TTC549 (cell line): Measurements from ENCODE around the gene CDCA8.
"Not testable (repeated sequence)": the region's sequence is repeated elsewhere in the genome, so short reads cannot be mapped to it uniquely, and the experiment has no call there.

Experiments
- FAIRE-seq: peaks from 2 replicates; lab custom pipeline; 2012; peaks lifted over from hg19 to GRCh38; lab: Jason Lieb, UNC

Gene CDCA8

DNA sequence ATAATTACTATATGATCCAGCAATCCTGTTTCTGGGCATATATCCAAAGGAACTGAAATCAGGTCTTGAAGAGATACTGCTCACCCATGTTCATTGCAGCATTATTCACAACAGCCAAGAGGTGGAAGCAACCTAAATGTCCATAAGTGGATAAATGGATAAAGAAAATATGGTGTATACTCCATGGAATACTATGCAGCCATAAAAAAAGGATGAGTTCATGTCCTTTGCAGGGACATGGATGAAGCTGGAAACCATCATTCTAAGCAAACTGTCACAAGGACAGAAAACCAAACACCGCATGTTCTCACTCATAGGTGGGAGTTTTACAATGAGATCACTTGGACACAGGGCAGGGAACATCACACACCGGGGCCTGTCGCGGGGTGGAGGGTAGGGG is 46.3 kb downstream of the CDCA8 start:
- not testable (repeated sequence) for FAIRE-seq

DNA sequence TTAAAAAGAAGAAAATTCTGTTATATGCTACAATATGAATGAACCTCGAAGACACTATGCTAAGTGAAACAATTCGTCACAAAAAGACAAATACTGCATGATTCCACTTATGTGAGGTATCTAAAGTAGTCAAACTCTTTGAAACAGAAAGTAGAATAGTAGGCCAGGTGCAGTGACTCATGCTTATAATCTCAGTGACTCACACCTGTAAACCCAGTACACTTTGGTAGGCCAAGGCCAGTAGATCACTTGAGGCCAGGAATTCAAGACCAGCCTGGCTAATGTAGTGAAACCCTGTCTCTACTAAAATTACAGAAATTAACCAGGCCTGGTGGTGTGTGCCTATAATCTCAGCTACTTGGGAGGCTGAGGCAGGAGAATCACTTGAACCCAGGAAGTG is 46.9 kb downstream of the CDCA8 start:
- FAIRE-seq, result no peak

DNA sequence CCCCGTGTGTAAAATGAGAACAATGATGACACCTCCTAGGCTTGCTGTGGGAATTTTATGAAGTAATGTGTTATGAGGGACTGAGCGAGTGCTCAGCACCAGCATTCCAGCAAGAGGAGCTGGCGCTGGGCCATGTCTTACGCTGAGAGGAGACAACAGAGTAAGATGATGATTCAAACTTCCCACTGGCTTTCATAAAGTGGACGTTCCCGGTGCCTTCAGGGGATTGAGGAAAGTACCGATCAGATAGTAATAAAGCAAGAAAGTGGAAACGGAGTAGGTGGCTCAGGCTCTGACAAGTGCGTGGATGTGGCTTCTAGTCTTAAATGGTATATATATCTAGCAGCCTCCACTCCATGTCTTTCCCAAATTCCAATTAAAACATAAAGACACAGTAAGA is 48.8 kb downstream of the CDCA8 start:
- FAIRE-seq, result no peak

DNA sequence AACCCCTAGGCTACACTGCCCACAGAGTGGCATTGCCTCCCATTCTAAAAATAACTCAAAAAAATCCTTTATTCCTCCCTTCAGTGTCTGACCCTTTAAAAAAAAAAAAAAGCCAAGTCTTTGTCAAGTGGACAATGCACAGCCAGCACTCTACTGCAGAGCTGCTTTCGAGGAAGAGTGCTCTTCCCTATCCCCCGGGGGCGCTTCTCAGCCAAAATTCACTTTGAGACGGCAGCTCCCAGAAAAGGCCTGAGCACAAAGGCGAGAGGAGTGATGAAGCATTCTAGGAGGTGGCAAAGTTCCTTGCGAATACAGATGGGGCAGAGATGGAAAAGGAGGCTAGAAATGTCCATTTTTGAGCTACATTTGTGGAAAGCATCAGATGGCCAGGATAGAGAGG is 49.3 kb downstream of the CDCA8 start:
- FAIRE-seq, result no peak

DNA sequence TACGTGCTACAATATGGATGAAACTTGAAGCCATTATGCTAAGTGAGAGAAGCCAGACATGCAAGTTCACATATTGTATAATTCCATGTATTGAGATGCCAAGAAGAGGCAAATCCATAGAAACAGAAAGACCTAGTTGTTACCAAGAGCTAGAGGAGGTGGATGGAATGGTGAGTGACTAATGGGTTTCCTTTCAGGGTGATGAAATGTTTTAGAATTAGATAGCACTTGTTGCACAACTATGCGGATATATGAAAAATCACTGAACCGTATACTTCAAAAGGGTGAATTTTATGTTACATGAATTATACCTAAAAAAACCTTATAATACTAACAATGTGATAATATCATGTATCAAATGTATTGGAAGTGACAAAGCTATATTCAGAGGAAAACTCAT is 54.5 kb downstream of the CDCA8 start:
- no peak for FAIRE-seq

DNA sequence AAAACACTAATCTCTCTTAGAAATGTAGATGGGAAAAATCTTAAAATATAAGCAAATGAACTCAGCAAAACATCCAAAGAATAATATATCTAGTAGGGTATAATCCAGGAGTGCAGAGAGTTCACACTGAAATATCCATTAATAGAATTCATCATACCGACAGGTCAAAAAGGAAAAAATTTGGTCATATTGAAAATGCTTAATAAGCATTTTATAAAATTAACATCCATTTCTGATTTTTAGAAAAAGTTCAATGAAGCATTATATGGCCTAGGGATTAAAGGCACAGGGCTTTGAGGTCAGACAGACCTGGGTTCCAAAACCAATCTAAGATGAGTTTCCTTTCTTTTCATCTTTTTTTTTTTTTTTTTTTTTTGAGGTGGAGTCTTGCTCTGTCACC is 56.2 kb downstream of the CDCA8 start:
- FAIRE-seq, result no peak

DNA sequence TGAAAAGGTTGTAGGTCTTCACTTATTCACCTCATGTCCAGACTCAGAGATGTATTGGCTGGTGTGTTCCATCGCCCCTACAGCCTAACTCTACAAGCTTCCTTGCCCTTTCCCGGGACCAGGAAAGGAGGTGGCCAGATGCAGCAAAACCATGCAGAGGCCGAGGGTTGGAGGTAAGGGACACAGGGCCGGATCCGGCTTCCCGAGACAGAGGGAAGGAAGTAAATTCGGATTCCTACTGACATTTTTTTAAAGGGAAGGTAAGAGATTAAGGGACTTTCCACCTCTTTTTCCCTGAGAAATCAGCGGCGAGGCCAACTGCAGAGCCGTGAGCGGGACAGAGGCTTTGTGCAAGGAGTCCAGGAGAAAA is 59.9 kb downstream of the CDCA8 start:
- no peak for FAIRE-seq

DNA sequence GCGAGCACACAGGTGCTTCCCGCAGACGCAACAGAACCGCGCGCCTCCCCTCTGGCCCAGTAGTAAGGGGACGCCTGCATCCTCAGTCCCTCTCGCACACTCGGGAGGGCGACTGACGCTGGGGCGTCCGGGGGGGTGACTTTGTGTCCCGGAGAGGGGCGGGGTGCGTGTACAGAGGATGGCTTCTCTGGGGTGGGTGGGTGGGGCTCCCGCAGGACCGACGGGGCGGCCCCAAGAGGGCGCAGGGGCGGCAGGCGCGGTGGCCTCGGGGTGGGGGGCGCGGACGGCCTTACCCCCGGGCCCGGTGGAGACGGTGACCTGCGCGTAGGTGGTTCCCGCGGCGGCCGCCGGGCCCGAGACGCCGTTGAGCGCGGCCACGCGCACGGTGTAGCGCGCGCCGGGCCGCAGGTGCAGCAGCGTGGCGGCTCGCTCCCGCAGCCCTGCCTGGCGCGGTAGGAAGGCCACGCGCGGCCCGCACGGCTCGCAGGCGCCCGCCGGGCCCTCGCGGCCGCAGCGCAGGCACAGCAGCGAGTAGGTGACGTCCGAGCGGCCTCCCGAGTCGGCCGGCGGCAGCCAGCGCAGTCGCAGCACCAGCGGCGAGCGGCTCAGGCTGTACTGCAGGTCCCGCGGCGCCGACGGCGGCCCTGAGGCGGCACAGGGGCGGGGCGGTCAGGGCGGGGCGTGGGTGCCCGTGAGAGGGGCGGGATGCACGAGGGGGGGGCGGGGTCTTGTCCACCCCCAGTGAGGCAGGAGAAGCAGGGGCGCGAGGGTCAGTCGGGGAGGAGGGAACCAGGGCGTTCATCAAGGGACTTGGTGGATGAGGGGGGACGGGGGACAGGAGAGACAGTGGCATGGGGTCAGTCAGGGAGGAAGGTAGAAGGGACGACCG is 60.5 kb downstream of the CDCA8 start:
- no peak for FAIRE-seq

DNA sequence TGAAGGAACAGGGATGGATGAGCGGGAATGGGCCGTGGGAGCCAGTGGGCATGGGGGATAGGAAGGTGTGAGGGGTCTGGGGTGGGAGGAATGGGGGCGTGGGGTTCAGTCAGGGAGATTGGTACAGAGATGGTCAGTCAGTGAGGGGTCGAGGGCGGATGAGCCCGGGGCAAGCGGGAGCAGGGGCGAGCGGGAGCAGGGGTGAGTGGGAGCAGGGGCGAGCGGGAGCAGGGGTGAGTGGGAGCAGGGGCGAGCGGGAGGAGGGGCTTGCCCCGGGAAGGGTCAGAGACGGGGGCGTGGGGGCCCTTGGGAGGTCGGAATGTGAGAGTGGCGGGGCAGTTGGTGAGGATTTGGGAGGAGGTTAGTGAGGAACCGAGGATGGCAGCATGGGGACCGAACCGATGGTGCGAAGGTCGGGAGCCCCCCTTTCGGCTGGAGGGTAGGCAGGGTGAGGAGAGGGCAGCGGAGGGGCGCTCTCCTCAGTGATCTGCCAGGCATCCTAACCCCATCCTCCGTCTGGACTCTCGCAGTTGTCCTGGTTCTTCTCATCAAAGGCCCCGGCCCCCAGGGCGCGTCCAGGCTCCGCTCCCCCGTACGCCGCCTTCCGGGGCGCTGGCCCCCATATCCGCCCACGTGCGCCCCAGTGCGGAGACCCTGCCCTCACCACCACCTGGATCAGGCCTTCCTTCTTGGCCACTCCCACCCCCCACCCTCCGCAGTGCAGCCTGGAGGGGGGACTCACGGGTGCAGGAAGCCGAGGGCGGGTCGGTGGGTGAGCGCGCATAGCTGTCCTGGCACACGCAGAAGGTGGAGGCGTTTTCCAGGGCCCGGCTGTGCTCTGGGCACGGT is 61.4 kb downstream of the CDCA8 start:
- no peak for FAIRE-seq

DNA sequence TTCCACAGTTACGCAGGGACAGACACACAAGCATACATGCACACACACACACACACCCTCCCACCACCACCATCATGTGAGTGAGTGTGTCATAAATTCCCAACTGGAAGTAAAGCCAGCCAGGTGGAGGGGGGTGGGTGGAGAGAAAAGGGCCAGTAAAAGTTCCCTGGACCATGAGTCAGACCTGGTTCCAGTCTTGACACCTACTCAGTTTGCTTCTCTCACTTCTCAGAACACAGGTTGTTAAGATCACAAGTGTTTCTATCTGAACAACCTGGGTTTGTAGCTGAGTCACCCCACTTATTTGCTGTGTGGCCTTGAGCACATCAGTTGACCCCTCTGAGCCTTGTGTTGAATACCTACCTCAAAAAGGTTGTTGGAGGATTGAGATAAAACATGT is 63.0 kb downstream of the CDCA8 start:
- no peak for FAIRE-seq

DNA sequence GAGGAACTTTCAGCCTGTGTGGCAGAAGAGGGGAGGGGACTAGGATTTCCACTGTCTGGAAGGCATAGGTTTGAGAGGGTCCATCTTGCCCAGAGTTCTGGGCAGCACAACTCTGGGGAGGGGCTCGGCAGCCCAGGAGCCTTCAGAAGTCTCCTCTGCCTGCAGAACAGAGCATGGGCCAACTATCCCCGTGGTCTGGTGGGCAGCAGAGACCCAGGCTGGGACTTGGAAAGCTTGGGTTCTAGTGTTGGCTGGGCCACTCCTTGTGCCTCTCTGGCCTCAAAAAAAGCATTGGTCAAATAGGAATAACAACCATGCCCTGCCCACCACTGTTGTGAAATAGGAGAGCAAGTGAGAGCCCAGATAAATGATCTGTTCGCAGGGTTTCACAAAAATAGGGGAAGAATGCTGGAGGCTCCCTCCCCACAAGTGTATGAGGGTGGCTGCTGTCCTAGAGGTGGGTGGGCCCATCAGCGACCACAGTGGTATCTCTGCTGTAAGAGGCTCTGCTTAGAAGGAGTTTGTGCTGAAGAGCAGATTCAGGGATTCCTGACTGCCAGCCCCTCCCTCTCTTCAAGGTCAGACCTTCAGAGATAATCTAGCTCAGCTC is 63.7 kb downstream of the CDCA8 start:
- FAIRE-seq, result no peak
